ENCODE results near the gene PIWIL4.

The PIWIL4 gene

GRCh38 chr11:94567181-94567670 is at the start of gene PIWIL4:
TSS of gene PIWIL4 (plus strand) at chr11:94567368. CDS start at chr11:94567519, 151 bp downstream.
- CTCF ChIA-PET = no interaction called here

GRCh38 chr11:94518300-94518699 is 48.9 kb upstream of the PIWIL4 start:
- TF ChIP-seq CTCF (IDR thresholded peaks at IDR 0.05; ENCODE audit: control extremely low read depth, extremely low read depth, low read depth, missing control alignments) = no peak
- CTCF ChIA-PET = interaction anchor here (1.0 to 3.6 kb wide), 11 partner anchors 8 to 335 kb away, joined by 3 to 14 read pairs (median 5); no protein-coding TSS in a partner anchor
- POLR2A ChIA-PET = no interaction called here
- DNase-seq (ENCODE audit: extremely low spot score) = no peak

More at GRCh38 chr11:94567181-94567670, at the start of gene PIWIL4:
- no peak for TF ChIP-seq CTCF (IDR thresholded peaks at IDR 0.05; ENCODE audit: control extremely low read depth, extremely low read depth, low read depth, missing control alignments)
- POLR2A ChIA-PET = no interaction called here
- no peak for DNase-seq (ENCODE audit: extremely low spot score)

GRCh38 chr11:94519478-94520084 is 47.6 kb upstream of the PIWIL4 start:
- POLR2A ChIA-PET = no interaction called here
- peak; percentile 49 for TF ChIP-seq CTCF (IDR thresholded peaks at IDR 0.05; ENCODE audit: control extremely low read depth, extremely low read depth, low read depth, missing control alignments)
- CTCF ChIA-PET = interaction anchor here (0.8 to 3.6 kb wide), 26 partner anchors 9 to 614 kb away, joined by 3 to 14 read pairs (median 4); no protein-coding TSS in a partner anchor
- DNase-seq (ENCODE audit: extremely low spot score) = peak; percentile 34

- no peak for DNase-seq (ENCODE audit: extremely low spot score)
- POLR2A ChIA-PET = no interaction called here
- CTCF ChIA-PET = interaction anchor here (1.0 to 2.7 kb wide), 12 partner anchors 9 to 623 kb away, joined by 3 to 15 read pairs (median 3); partner anchors contain the start of gene C11orf97
- no peak for TF ChIP-seq CTCF (IDR thresholded peaks at IDR 0.05; ENCODE audit: control extremely low read depth, extremely low read depth, low read depth, missing control alignments)
Measured at GRCh38 chr11:94521684-94522083, 45.5 kb upstream of the PIWIL4 start.

GRCh38 chr11:94524341-94524740 is 42.8 kb upstream of the PIWIL4 start:
- POLR2A ChIA-PET = no interaction called here
- DNase-seq (ENCODE audit: extremely low spot score) = no peak
- TF ChIP-seq CTCF (IDR thresholded peaks at IDR 0.05; ENCODE audit: control extremely low read depth, extremely low read depth, low read depth, missing control alignments) = no peak
- CTCF ChIA-PET = interaction anchor here (0.7 to 1.8 kb wide), 4 partner anchors 71 to 373 kb away, joined by 3 to 4 read pairs (median 4); no protein-coding TSS in a partner anchor

- CTCF ChIA-PET = interaction anchor here (0.9 to 2.0 kb wide), 5 partner anchors 7 to 372 kb away, joined by 3 to 5 read pairs (median 4); no protein-coding TSS in a partner anchor
- POLR2A ChIA-PET = no interaction called here
Measured at GRCh38 chr11:94525546-94526324, 41.4 kb upstream of the PIWIL4 start.

More at GRCh38 chr11:94525546-94526324, 41.4 kb upstream of the PIWIL4 start:
- no peak for DNase-seq (ENCODE audit: extremely low spot score)
- no peak for TF ChIP-seq CTCF (IDR thresholded peaks at IDR 0.05; ENCODE audit: control extremely low read depth, extremely low read depth, low read depth, missing control alignments)
